Peyer's patch (tissue), 4 donors: ENCODE results near the gene PTH1R. TPM values are rescaled to one million over a fixed set of nuclear protein-coding genes. Genes with fewer than 3 reads are reported as not detected.
A peak's percentile ranks its signal among the peaks of the same experiment; 100 is the strongest.

Experiments
- DNase-seq, 3 donors: peaks; one replicate each; pipeline ENCODE4 v3.0.0-alpha.2; 2017 to 2019
- H3K27ac ChIP-seq, 4 donors: fragments of 200-600 bp; sonication (generic); one replicate each; pipeline ENCODE4 v1.5.1; 2016 to 2019
- H3K27me3 ChIP-seq, 2 donors: fragments of 200-600 bp; sonication (generic); one replicate each; pipeline ENCODE4 v1.5.1; 2019
- H3K36me3 ChIP-seq, 3 donors: fragments of 200-600 bp; sonication (generic); one replicate each; pipeline ENCODE4 v1.5.1; 2016 to 2019
- H3K4me1 ChIP-seq, 4 donors: fragments of 200-600 bp; sonication (generic); one replicate each; pipeline ENCODE4 v1.5.1; 2016 to 2019
- H3K4me3 ChIP-seq, 4 donors: fragments of 200-600 bp; sonication (generic); 1 replicate in 3 of 4; 2 replicates in 1 of 4; pipeline ENCODE4 v1.5.1; 2016 to 2019; ENCODE audit warnings: mild to moderate bottlenecking in 1 of 4
- H3K9me3 ChIP-seq, 4 donors: fragments of 200-600 bp; sonication (generic); one replicate each; pipeline ENCODE4 v1.5.1; 2016 to 2019; ENCODE audit warnings: mild to moderate bottlenecking in 1 of 4
- POLR2A ChIP-seq, 2 donors: fragments of 450-650 bp; IDR thresholded peaks; one replicate each; pipeline ENCODE4 v1.5.1; 2017; ENCODE audit warnings: antibody characterized with exemption in 2 of 2, mild to moderate bottlenecking in 2 of 2, moderate library complexity in 2 of 2
- total RNA-seq, 4 donors: library from RNA; depleted of rRNA; stranded (reverse); fragments of >200 nt; gene quantifications; one replicate each; pipeline ENCODE4 v1.1.0, GENCODE V29; 2016
- TF ChIP-seq, protein P1 (sequence below), 6 experiments: fragments of 450-650 bp in 4 of 6; fragments of 200-600 bp in 2 of 6; sonication (generic) in 1 of 6; IDR thresholded peaks; one replicate each; pipeline ENCODE4 v1.5.1; 2017 to 2019; ENCODE audit warnings: antibody characterized with exemption in 6 of 6, mild to moderate bottlenecking in 3 of 6, moderate library complexity in 1 of 6

Gene PTH1R
- total RNA-seq, 4 donors from 2014 or later = 2.4 to 12.4 (median 5.7) TPM

DNA sequence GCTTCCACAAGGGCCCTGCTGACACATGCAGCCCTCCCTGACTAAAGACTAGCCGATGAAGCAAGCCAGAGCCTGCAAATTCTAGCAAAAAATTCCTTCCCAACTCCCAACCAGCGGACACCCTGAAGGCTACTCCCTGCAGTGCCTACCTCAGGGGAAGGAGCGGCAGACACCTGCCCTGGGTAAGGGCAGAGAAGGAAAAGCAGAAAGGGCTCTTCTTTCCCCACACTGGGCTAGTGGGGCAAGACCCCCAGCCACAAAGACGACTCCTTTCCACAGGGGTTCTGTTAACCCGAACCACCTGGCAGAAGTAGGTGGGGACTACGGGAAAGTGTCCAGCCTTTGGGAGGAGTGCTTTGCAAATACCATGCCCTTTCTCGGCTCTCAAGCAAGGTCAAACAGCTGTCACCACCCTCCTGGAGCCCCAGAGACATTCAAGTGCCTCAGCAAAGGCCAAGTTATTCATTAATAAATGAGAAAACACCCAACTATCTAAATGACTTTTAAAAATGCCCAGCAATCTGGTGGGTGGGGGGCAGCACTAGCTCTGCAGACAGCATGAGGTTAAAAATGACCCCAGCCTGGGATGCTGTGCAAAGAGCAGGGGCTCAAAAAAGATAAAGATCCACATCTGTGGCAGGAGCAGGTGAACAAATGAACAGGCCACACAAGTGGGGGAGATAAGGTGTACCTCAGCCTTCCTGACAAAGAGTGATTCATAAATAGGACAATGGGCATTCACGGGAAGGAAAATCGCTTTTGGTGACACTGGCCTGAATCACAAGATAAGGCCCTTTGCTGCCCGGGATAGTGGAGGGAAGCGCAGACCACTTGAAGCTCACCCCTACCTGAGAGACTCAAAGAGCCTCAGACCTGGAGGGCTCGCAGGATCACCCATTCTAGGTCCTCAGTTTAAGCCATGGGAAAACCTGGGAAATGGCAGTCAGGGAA is 66.0 kb downstream of the PTH1R start:
- peak in 2 of 3 donors; percentile 71 to 75 for DNase-seq
- Histone ChIP-seq H3K4me1 (peaks cover 9 to 93% (median 34%) of the 10 kb centered on the region in 4 donors), H3K27me3 (no peaks in the 10 kb centered on the region), H3K36me3 (peaks cover 0 to 18% (median 0%) of the 10 kb centered on the region in 3 donors), H3K9me3 (no peaks in the 10 kb centered on the region), H3K27ac (peak overlapping the region in 3 of 4 donors; percentile 81 to 91 (median 90)), H3K4me3 (peak overlapping the region in 2 of 4 donors; percentile 22 to 23)
- TF ChIP-seq POLR2A (IDR thresholded peaks at IDR 0.05) = peak in 1 of 2 donors; percentile 27
- TF ChIP-seq, protein P1, sequence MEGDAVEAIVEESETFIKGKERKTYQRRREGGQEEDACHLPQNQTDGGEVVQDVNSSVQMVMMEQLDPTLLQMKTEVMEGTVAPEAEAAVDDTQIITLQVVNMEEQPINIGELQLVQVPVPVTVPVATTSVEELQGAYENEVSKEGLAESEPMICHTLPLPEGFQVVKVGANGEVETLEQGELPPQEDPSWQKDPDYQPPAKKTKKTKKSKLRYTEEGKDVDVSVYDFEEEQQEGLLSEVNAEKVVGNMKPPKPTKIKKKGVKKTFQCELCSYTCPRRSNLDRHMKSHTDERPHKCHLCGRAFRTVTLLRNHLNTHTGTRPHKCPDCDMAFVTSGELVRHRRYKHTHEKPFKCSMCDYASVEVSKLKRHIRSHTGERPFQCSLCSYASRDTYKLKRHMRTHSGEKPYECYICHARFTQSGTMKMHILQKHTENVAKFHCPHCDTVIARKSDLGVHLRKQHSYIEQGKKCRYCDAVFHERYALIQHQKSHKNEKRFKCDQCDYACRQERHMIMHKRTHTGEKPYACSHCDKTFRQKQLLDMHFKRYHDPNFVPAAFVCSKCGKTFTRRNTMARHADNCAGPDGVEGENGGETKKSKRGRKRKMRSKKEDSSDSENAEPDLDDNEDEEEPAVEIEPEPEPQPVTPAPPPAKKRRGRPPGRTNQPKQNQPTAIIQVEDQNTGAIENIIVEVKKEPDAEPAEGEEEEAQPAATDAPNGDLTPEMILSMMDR (IDR thresholded peaks at IDR 0.05) = no peak

DNA sequence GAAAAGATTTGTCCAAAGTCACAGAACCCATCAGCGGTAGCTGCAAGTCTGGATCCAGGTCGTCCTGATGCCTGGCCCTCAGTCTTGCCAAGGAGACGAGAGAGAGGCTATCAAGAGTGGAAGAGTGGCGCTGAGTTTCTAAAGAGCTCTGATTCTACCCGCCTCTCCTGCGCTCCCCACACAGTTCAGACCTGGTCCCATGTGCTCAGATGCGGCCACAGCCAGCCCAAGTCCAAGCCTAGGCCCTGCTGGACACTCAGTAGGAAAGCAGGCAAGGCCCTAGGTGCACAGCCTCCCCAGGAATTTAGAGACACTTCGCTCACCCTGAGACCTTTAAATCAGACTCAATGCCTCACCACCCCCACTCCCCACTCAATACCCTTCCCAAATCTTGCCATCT is 66.7 kb downstream of the PTH1R start:
- Histone ChIP-seq H3K27ac (peak overlapping the region in 3 of 4 donors; percentile 81 to 91 (median 90)), H3K36me3 (peaks cover 0 to 18% (median 0%) of the 10 kb centered on the region in 3 donors), H3K27me3 (no peaks in the 10 kb centered on the region), H3K4me3 (no peak overlapping the region), H3K9me3 (no peaks in the 10 kb centered on the region), H3K4me1 (peaks cover 16 to 93% (median 35%) of the 10 kb centered on the region in 4 donors)
- no peak for DNase-seq
- TF ChIP-seq POLR2A (IDR thresholded peaks at IDR 0.05) = no peak
- TF ChIP-seq, protein P1 (IDR thresholded peaks at IDR 0.05) = no peak

DNA sequence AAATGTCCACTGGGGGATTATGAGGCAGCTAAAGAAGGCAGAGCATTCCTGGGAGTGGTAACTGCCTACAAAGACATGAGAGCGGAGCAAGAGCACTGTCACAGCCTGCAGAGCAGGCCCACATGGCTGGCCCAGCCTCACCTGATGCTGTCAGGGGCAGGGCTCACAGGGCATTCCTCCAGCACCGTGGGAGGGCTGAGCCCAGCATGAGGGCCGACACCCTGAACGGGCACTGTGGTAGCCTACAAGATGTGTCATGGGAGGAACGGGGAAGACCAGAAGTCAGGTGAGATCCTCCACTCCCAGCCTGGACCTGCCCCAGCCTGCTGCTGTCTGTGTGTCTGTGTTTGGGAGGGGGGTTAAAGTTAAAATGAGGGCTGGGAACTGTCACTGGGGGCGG is 68.9 kb downstream of the PTH1R start:
- Histone ChIP-seq H3K27ac (peak overlapping the region in 3 of 4 donors; percentile 84 to 90 (median 85)), H3K9me3 (no peaks in the 10 kb centered on the region), H3K4me1 (peaks cover 22 to 97% (median 45%) of the 10 kb centered on the region in 4 donors), H3K27me3 (no peaks in the 10 kb centered on the region), H3K36me3 (no peaks in the 10 kb centered on the region), H3K4me3 (no peak overlapping the region)
- DNase-seq = peak in 1 of 3 donors; percentile 77
- TF ChIP-seq POLR2A (IDR thresholded peaks at IDR 0.05) = peak in 1 of 2 donors; percentile 24
- TF ChIP-seq, protein P1 (IDR thresholded peaks at IDR 0.05) = no peak

DNA sequence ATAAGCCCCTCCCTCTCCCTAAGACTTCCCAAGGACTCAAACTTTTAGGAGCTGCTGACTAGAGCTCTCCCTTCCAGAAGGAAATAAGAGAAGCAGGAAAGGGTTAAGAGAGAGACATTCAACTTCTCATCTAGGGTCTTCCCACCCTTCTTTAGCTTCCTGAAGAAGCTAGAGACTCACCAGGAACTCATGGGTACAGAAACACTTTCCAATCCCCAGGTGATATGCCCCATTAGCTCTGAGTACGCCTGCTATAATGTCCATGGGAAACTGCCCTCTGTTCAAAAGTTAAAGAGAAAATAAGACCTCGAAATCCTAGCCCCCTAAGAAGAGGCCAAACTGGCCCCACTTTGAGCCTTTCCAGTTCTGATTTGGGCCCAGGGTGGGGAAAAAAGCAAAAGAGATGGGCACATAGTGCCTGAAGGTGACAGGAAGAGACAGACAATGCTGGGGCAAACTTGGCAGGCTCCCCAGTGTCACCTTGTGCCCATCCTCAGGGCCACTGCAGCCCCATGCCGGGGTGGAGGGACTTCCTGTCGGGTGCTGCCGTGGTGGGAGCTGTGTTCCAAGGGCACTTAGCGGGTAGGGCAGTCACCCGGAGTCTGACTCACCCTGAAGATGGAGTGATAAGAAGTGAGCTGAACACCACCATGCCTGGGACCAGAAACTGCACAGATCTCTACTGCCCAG is 69.5 kb downstream of the PTH1R start:
- Histone ChIP-seq H3K4me1 (peaks cover 22 to 91% (median 43%) of the 10 kb centered on the region in 4 donors), H3K27ac (peak overlapping the region; percentile 55 to 90 (median 84)), H3K36me3 (no peaks in the 10 kb centered on the region), H3K4me3 (peak overlapping the region in 1 of 4 donors; percentile 12), H3K27me3 (no peaks in the 10 kb centered on the region), H3K9me3 (no peaks in the 10 kb centered on the region)
- TF ChIP-seq POLR2A (IDR thresholded peaks at IDR 0.05) = peak in 1 of 2 donors; percentile 26
- TF ChIP-seq, protein P1 (IDR thresholded peaks at IDR 0.05) = no peak
- peak in 2 of 3 donors; percentile 82 to 84 for DNase-seq

DNA sequence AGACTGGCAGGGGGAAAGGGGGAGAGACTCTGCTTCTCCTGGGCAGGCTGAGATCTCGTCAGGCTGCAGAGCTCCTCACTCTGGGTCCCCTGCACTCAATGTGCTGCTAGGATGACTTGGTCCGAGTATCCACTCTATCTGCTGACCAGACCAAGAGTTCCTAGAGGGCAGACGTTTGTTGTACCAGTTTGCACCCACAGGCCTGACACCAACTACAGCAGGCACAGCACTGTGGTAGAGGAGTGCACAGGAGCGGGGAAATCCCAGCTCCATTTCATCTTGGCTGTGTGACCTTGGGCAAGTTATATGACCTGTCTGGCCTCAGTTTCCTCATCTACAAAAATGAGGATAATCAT is 70.0 kb downstream of the PTH1R start:
- DNase-seq = no peak
- no peaks in the 10 kb centered on the region for H3K9me3 ChIP-seq
- TF ChIP-seq POLR2A (IDR thresholded peaks at IDR 0.05) = no peak
- TF ChIP-seq, protein P1 (IDR thresholded peaks at IDR 0.05) = no peak
- no peaks in the 10 kb centered on the region for H3K36me3 ChIP-seq
- H3K27ac ChIP-seq = peak overlapping the region; percentile 55 to 90 (median 84)
- peaks cover 22 to 90% (median 42%) of the 10 kb centered on the region in 4 donors for H3K4me1 ChIP-seq
- H3K4me3 ChIP-seq = peak overlapping the region in 1 of 4 donors; percentile 12
- no peaks in the 10 kb centered on the region for H3K27me3 ChIP-seq
